Measurements from ENCODE around the gene PABPC1L. TPM values are rescaled to one million over a fixed set of nuclear protein-coding genes. Genes with fewer than 3 reads are reported as not detected.
A peak's percentile ranks its signal among the peaks of the same experiment; 100 is the strongest.

Gene PABPC1L
- total RNA-seq, 1 donor from 2014 or later, result 17.3 TPM

- H3K27me3 Mint-ChIP-seq (ENCODE audit: unreplicated experiment), result peaks cover 5% of the 10 kb centered on the region
- no peaks in the 10 kb centered on the region for H3K9me3 Mint-ChIP-seq (ENCODE audit: unreplicated experiment)
- peak within 1 kb of the TSS; percentile 96 for H3K27ac Mint-ChIP-seq (ENCODE audit: unreplicated experiment)
- H3K36me3 Mint-ChIP-seq (ENCODE audit: low read depth, unreplicated experiment), result peaks cover 7% of the 10 kb centered on the region
- H3K4me1 Mint-ChIP-seq (ENCODE audit: unreplicated experiment), result peaks cover 28% of the 10 kb centered on the region
- DNase-seq (ENCODE audit: low spot score), result peak; percentile 99
- TF ChIP-seq CTCF (IDR thresholded peaks at IDR 0.05; ENCODE audit: unreplicated experiment), result no peak
- peak within 1 kb of the TSS; percentile 99 for H3K4me3 Mint-ChIP-seq (ENCODE audit: unreplicated experiment)
Observed at GRCh38 chr20:44885392-44886265, 24.2 kb upstream of the PABPC1L start, which contains the start of gene YWHAB. Gene YWHAB (plus strand): TSS chr20:44885705. CDS start chr20:44901534, 15,829 bp downstream.

- no peak for DNase-seq (ENCODE audit: low spot score)
- Mint-ChIP-seq H3K36me3 (ENCODE audit: low read depth, unreplicated experiment) (peaks cover 7% of the 10 kb centered on the region), H3K9me3 (ENCODE audit: unreplicated experiment) (no peaks in the 10 kb centered on the region), H3K27me3 (ENCODE audit: unreplicated experiment) (peaks cover 5% of the 10 kb centered on the region), H3K4me3 (ENCODE audit: unreplicated experiment) (peak overlapping the region; percentile 99), H3K4me1 (ENCODE audit: unreplicated experiment) (peaks cover 28% of the 10 kb centered on the region), H3K27ac (ENCODE audit: unreplicated experiment) (peak overlapping the region; percentile 96)
- TF ChIP-seq CTCF (IDR thresholded peaks at IDR 0.05; ENCODE audit: unreplicated experiment), result no peak
Observed at GRCh38 chr20:44886266-44886651, 23.6 kb upstream of the PABPC1L start.

GRCh38 chr20:44886828-44887227 lies 23.0 kb upstream of the PABPC1L start:
- Mint-ChIP-seq H3K27ac (ENCODE audit: unreplicated experiment) (peak overlapping the region; percentile 96), H3K36me3 (ENCODE audit: low read depth, unreplicated experiment) (peaks cover 7% of the 10 kb centered on the region), H3K4me3 (ENCODE audit: unreplicated experiment) (peak overlapping the region; percentile 99), H3K9me3 (ENCODE audit: unreplicated experiment) (no peaks in the 10 kb centered on the region), H3K27me3 (ENCODE audit: unreplicated experiment) (peaks cover 5% of the 10 kb centered on the region), H3K4me1 (ENCODE audit: unreplicated experiment) (peaks cover 28% of the 10 kb centered on the region)
- no peak for TF ChIP-seq CTCF (IDR thresholded peaks at IDR 0.05; ENCODE audit: unreplicated experiment)
- DNase-seq (ENCODE audit: low spot score), result no peak

GRCh38 chr20:44887466-44887865 lies 22.4 kb upstream of the PABPC1L start:
- Mint-ChIP-seq H3K27ac (ENCODE audit: unreplicated experiment) (peak overlapping the region; percentile 96), H3K4me3 (ENCODE audit: unreplicated experiment) (peak overlapping the region; percentile 99), H3K36me3 (ENCODE audit: low read depth, unreplicated experiment) (peaks cover 7% of the 10 kb centered on the region), H3K4me1 (ENCODE audit: unreplicated experiment) (peaks cover 28% of the 10 kb centered on the region), H3K27me3 (ENCODE audit: unreplicated experiment) (peaks cover 5% of the 10 kb centered on the region), H3K9me3 (ENCODE audit: unreplicated experiment) (no peaks in the 10 kb centered on the region)
- TF ChIP-seq CTCF (IDR thresholded peaks at IDR 0.05; ENCODE audit: unreplicated experiment), result no peak
- DNase-seq (ENCODE audit: low spot score), result no peak

Data from endothelial cell (in vitro differentiated cells).